Upper lobe of left lung (tissue), 6 donors: ENCODE results near the gene CALN1. TPM values are rescaled to one million over a fixed set of nuclear protein-coding genes. Genes with fewer than 3 reads are reported as not detected.

Experiments used
- ATAC-seq, 2 donors: fragments of 200-7000 bp; cut with Tn5 transposase; one replicate each; pipeline ENCODE4 v1.9.1; 2022; ENCODE audit warnings: mild to moderate bottlenecking in 2 of 2, moderate library complexity in 2 of 2; ENCODE audit not compliant: low FRiP score in 2 of 2
- DNase-seq, 2 donors: peaks; one replicate each; pipeline ENCODE4 v3.0.0-alpha.2; 2019 to 2020
- H3K27ac ChIP-seq, 4 donors: fragments of 200-600 bp; sonication (generic); one replicate each; pipeline ENCODE4 v1.5.1; 2016 to 2019
- H3K27me3 ChIP-seq, 4 donors: fragments of 200-600 bp; sonication (generic); one replicate each; pipeline ENCODE4 v1.5.1; 2017 to 2019
- H3K36me3 ChIP-seq, 4 donors: fragments of 200-600 bp; sonication (generic); one replicate each; pipeline ENCODE4 v1.5.1; 2016 to 2019
- H3K4me1 ChIP-seq, 4 donors: fragments of 200-600 bp; sonication (generic); one replicate each; pipeline ENCODE4 v1.5.1; 2018 to 2019
- H3K4me3 ChIP-seq, 4 donors: fragments of 200-600 bp; sonication (generic); one replicate each; pipeline ENCODE4 v1.5.1; 2017 to 2019; ENCODE audit warnings: mild to moderate bottlenecking in 2 of 4, moderate library complexity in 1 of 4
- H3K9me3 ChIP-seq, 4 donors: fragments of 200-600 bp; sonication (generic); one replicate each; pipeline ENCODE4 v1.5.1; 2018 to 2019
- CTCF ChIP-seq, 6 experiments: fragments of 450-650 bp in 4 of 6; fragments of 200-600 bp in 2 of 6; sonication (generic) in 2 of 6; IDR thresholded peaks; one replicate each; pipeline ENCODE4 v1.5.1; 2016 to 2019; ENCODE audit warnings: antibody characterized with exemption in 6 of 6
- EP300 ChIP-seq, 4 donors: sonication (generic); formaldehyde crosslinking; IDR thresholded peaks; one replicate each; pipeline ENCODE4 v1.5.1; 2017; ENCODE audit warnings: antibody characterized with exemption in 4 of 4, control low read depth in 2 of 4
- POLR2A ChIP-seq, 4 donors: fragments of 450-650 bp; IDR thresholded peaks; one replicate each; pipeline ENCODE4 v1.5.1; 2016 to 2017; ENCODE audit warnings: antibody characterized with exemption in 4 of 4, mild to moderate bottlenecking in 2 of 4
- POLR2AphosphoS5 ChIP-seq, 2 donors: sonication (generic); formaldehyde crosslinking; IDR thresholded peaks; one replicate each; pipeline ENCODE4 v1.5.1; 2017; ENCODE audit warnings: antibody characterized with exemption in 2 of 2
- WGBS, 2 donors: methylation state at CpG; one replicate each; pipeline ENCODE4 v1.1.5; 2017 to 2018; 5-methylcytosine and 5-hydroxymethylcytosine counted together
- total RNA-seq, 6 donors: library from RNA; depleted of rRNA in 4 of 6; stranded (reverse); fragments of >200 nt in 4 of 6; gene quantifications; one replicate each; pipeline versions ENCODE4 v1.1.0 to v1.2.1, GENCODE V29; 2016 to 2021
- donor health status: DM: no; HTN: no; CAD: no; lungs with moderate emphysema.
- donor health status: DM: no; HTN: yes; CAD: no; lungs with severe emphysema.

The CALN1 gene
- total RNA-seq, 6 donors from 2014 or later, result 0.24 to 0.46 TPM; not detected in 4

- TF ChIP-seq POLR2A (IDR thresholded peaks at IDR 0.05) (no peak), CTCF (IDR thresholded peaks at IDR 0.05) (no peak), POLR2AphosphoS5 (IDR thresholded peaks at IDR 0.05) (no peak), EP300 (IDR thresholded peaks at IDR 0.05) (no peak)
- no peaks in the 10 kb centered on the region for H3K4me1 ChIP-seq
- no peak overlapping the region for H3K4me3 ChIP-seq
- WGBS, 2 donors, result 88 to 90% methylated on average over 11 of the region's 11 CpGs
- H3K9me3 ChIP-seq, result no peaks in the 10 kb centered on the region
- H3K27ac ChIP-seq, result no peak overlapping the region
- no peak for DNase-seq
- no peaks in the 10 kb centered on the region for H3K36me3 ChIP-seq
- H3K27me3 ChIP-seq, result no peaks in the 10 kb centered on the region
- no peak for ATAC-seq
Observed at GRCh38 chr7:72078856-72079255, 333.3 kb downstream of the CALN1 start.

GRCh38 chr7:72078301-72078700, 333.8 kb downstream of the CALN1 start:
- no peaks in the 10 kb centered on the region for H3K36me3 ChIP-seq
- no peak overlapping the region for H3K4me3 ChIP-seq
- 91 to 94% methylated on average over 8 of the region's 8 CpGs for WGBS, 2 donors
- no peaks in the 10 kb centered on the region for H3K27me3 ChIP-seq
- no peak overlapping the region for H3K27ac ChIP-seq
- DNase-seq (no peak), ATAC-seq (no peak)
- H3K9me3 ChIP-seq, result no peaks in the 10 kb centered on the region
- TF ChIP-seq POLR2A (IDR thresholded peaks at IDR 0.05), result no peak
- TF ChIP-seq CTCF (IDR thresholded peaks at IDR 0.05), result no peak
- no peak for TF ChIP-seq EP300 (IDR thresholded peaks at IDR 0.05)
- no peak for TF ChIP-seq POLR2AphosphoS5 (IDR thresholded peaks at IDR 0.05)
- no peaks in the 10 kb centered on the region for H3K4me1 ChIP-seq

GRCh38 chr7:72077786-72078185, 334.4 kb downstream of the CALN1 start:
- no peak overlapping the region for H3K27ac ChIP-seq
- DNase-seq (no peak), ATAC-seq (no peak)
- no peaks in the 10 kb centered on the region for H3K4me1 ChIP-seq
- 81 to 90% methylated on average over 4 of the region's 4 CpGs for WGBS, 2 donors
- no peak overlapping the region for H3K4me3 ChIP-seq
- H3K36me3 ChIP-seq, result no peaks in the 10 kb centered on the region
- no peaks in the 10 kb centered on the region for H3K9me3 ChIP-seq
- TF ChIP-seq EP300 (IDR thresholded peaks at IDR 0.05) (no peak), POLR2AphosphoS5 (IDR thresholded peaks at IDR 0.05) (no peak), CTCF (IDR thresholded peaks at IDR 0.05) (no peak), POLR2A (IDR thresholded peaks at IDR 0.05) (no peak)
- no peaks in the 10 kb centered on the region for H3K27me3 ChIP-seq

GRCh38 chr7:72072901-72073300, 339.2 kb downstream of the CALN1 start:
- ATAC-seq, result no peak

More at GRCh38 chr7:72072901-72073300, 339.2 kb downstream of the CALN1 start:
- Histone ChIP-seq H3K4me3 (no peak overlapping the region), H3K27me3 (no peaks in the 10 kb centered on the region), H3K36me3 (no peaks in the 10 kb centered on the region), H3K9me3 (peaks cover 0 to 6% (median 2%) of the 10 kb centered on the region in 4 donors), H3K27ac (no peak overlapping the region), H3K4me1 (no peaks in the 10 kb centered on the region)
- DNase-seq, result no peak
- TF ChIP-seq POLR2AphosphoS5 (IDR thresholded peaks at IDR 0.05), result no peak
- no peak for TF ChIP-seq CTCF (IDR thresholded peaks at IDR 0.05)
- TF ChIP-seq EP300 (IDR thresholded peaks at IDR 0.05), result no peak
- no peak for TF ChIP-seq POLR2A (IDR thresholded peaks at IDR 0.05)
